Effector memory CD8-positive, alpha-beta T cell (primary cell): Measurements from ENCODE around the gene CLDND2.

Experiments
- ATAC-seq: fragments of 150-1000 bp; cut with Tn5 transposase; replicated peaks from 2 replicates; pipeline ENCODE4 v1.10.0; 2021; ENCODE audit warnings: mild to moderate bottlenecking, moderate library complexity
- DNase-seq, 3 experiments: peaks; one replicate each; pipeline ENCODE4 v3.0.0; 2021
- H3K27ac Mint-ChIP-seq, 2 donors: one replicate each; pipeline ENCODE4 v1.8.0; 2022; ENCODE audit warnings: mild to moderate bottlenecking in 2 of 2, mixed read lengths in 2 of 2, moderate library complexity in 2 of 2
- H3K27me3 Mint-ChIP-seq, 2 donors: one replicate each; pipeline ENCODE4 v1.8.0; 2022; ENCODE audit warnings: mixed read lengths in 2 of 2
- H3K36me3 Mint-ChIP-seq: one replicate; pipeline ENCODE4 v1.8.0; 2022; ENCODE audit warnings: mild to moderate bottlenecking, moderate library complexity, mixed read lengths; ENCODE audit not compliant: insufficient read depth
- H3K4me1 Mint-ChIP-seq, 2 donors: one replicate each; pipeline ENCODE4 v1.8.0; 2022; ENCODE audit warnings: low read depth in 2 of 2, mixed read lengths in 2 of 2
- H3K4me3 Mint-ChIP-seq, 2 donors: one replicate each; pipeline ENCODE4 v1.8.0; 2022; ENCODE audit warnings: mild to moderate bottlenecking in 2 of 2, mixed read lengths in 2 of 2, moderate library complexity in 2 of 2
- H3K9me3 Mint-ChIP-seq, 2 donors: one replicate each; pipeline ENCODE4 v1.8.0; 2022; ENCODE audit warnings: mixed read lengths in 2 of 2

The CLDND2 gene

DNA sequence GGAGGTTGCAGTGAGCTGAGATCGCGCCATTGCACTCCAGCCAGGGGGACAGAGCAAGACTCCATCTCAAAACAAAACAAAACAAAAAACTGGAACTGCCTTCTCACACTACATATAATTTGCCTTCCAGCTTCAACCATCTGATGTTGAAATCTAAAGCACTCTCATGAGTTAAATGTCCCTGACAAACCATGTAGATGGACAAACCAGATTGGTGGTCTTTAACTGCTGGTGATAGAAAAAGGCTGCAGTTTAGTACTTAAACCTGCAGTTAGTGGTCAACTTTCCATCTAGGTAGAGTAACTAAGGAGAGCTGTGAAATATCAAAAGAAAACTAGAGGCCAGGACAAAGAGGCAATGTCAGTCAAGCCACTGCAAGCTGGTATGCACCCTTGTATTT is 27.4 kb upstream of the CLDND2 start:
- no peak for DNase-seq
- no peak overlapping the region for H3K4me3 Mint-ChIP-seq
- no peaks in the 10 kb centered on the region for H3K9me3 Mint-ChIP-seq
- peaks cover 19% of the 10 kb centered on the region for H3K36me3 Mint-ChIP-seq
- H3K4me1 Mint-ChIP-seq: peaks cover 30 to 40% of the 10 kb centered on the region in 2 donors
- no peak for ATAC-seq
- H3K27me3 Mint-ChIP-seq: no peaks in the 10 kb centered on the region
- H3K27ac Mint-ChIP-seq: peak overlapping the region; percentile 89 to 90

DNA sequence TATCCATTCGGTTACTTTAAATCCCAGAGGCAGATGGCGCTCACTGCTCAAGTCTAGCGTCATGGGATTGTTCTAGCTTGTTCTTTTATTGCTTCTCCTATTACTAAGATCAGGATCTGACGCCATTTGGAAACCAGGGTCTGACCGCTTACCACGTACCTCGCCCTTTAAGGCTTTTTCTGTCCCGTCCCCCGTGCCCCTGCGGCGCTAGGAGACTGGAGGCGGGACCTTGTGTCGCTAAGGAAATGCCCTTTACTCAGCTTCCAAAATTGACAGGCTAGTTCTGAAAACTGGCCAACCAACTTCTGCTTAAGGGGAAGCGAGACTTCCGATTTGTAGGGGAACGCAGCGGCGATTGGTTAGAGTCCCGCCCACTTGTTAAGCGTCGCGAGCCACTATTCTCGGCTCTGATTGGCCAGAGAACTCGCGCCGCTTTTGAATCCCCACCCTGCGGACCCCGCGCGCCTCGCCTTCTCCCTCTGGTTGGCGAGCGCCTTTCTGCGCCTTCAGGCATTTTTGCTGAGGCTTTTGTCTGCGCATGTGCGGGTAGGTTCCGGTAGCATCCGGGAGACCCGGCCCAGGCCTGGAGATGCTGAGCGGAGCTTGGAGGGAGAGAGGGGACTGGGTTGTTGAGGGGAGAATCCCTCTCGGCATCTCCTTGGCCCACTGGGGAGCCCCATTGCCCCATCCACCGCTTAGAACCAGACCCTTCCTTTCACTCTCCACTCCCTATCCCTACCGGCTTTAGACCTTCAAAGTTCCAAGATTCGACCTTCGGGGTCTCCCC is 25.4 kb upstream of the CLDND2 start:
- peaks cover 34 to 51% of the 10 kb centered on the region in 2 donors for H3K4me1 Mint-ChIP-seq
- DNase-seq (peak; percentile 83 to 84 (median 84)), ATAC-seq (peak; percentile 81)
- H3K27me3 Mint-ChIP-seq: no peaks in the 10 kb centered on the region
- no peaks in the 10 kb centered on the region for H3K9me3 Mint-ChIP-seq
- peak overlapping the region; percentile 89 to 90 for H3K27ac Mint-ChIP-seq
- H3K36me3 Mint-ChIP-seq: peaks cover 25% of the 10 kb centered on the region
- peak overlapping the region; percentile 84 to 88 for H3K4me3 Mint-ChIP-seq

DNA sequence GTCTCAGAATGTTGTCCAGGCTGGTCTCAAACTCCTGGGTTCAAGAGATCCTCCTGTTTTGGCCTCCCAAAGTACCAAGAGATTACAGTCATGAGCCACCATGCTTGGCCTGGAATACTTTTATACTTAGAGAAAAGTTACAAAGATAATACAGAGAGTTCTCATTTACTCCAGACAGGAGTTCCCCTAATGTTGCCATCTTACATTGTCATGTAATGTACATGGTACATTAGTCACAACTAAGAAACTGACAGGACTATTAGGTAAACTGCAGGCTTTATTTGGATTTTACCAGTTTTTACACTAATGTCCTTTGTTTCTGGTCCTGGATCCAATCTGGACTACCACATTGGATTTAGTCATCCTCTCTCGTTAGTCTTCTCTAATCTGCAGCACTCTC is 23.9 kb upstream of the CLDND2 start:
- DNase-seq: no peak
- no peaks in the 10 kb centered on the region for H3K27me3 Mint-ChIP-seq
- H3K36me3 Mint-ChIP-seq: peaks cover 25% of the 10 kb centered on the region
- H3K9me3 Mint-ChIP-seq: no peaks in the 10 kb centered on the region
- H3K4me3 Mint-ChIP-seq: peak overlapping the region; percentile 54 to 61
- peak overlapping the region in 1 of 2 donors; percentile 58 for H3K27ac Mint-ChIP-seq
- peaks cover 37 to 56% of the 10 kb centered on the region in 2 donors for H3K4me1 Mint-ChIP-seq
- ATAC-seq: no peak

DNA sequence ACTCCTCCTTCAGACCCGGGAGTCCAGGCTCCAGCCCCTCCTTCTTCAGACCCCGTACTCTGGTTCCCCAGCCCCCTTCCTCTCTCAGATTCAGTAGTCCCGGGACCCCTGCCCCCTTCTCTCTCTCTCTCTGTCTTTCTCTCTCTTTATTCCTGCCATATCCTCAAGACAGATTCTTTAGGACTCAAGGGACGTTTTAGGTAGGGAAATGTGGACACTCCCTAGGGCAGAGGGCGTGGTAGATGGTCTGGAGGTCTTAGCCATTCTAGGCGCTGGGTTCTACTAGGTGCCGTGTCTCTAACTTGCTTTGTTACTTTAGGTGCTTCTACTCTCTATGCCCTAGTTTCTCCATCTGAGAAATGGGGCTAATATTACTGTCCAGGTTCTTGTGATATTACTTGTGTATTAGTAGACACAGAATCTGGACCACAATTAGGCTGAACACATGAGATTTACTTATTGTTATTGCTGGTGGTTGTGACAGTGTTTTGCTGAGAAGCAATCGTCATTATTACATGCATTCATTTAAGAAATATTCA is 22.3 kb upstream of the CLDND2 start:
- Mint-ChIP-seq H3K36me3 (peaks cover 28% of the 10 kb centered on the region), H3K4me1 (peaks cover 46 to 66% of the 10 kb centered on the region in 2 donors), H3K9me3 (no peaks in the 10 kb centered on the region), H3K27ac (peak overlapping the region; percentile 80 to 90), H3K4me3 (peak overlapping the region; percentile 57 to 63), H3K27me3 (no peaks in the 10 kb centered on the region)
- DNase-seq: no peak
- ATAC-seq: no peak

DNA sequence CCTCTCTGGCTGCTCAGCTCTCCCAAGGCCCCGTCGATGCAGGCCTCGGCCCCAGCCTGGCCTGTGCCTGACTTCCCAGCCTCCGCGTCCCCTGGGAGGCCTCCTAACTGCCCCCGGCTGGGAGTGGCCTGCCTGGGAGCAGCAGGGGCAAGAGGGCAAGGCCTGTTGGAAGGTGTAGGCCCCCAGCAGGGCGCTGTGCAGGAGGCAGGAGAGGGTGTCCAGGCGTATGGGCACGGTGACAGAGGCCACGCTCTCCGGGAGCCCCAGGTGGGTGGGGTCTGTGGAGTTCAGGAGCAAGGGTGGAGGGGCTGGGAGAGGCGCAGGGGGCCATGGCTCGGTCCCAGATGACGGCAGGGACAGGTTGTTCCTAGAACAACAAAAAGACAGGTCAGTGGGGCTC is 20.3 kb upstream of the CLDND2 start:
- H3K27ac Mint-ChIP-seq: peak overlapping the region; percentile 75 to 97
- no peak for DNase-seq
- H3K36me3 Mint-ChIP-seq: peaks cover 13% of the 10 kb centered on the region
- peak overlapping the region; percentile 86 to 95 for H3K4me3 Mint-ChIP-seq
- H3K4me1 Mint-ChIP-seq: peaks cover 35 to 50% of the 10 kb centered on the region in 2 donors
- H3K27me3 Mint-ChIP-seq: no peaks in the 10 kb centered on the region
- no peaks in the 10 kb centered on the region for H3K9me3 Mint-ChIP-seq
- ATAC-seq: no peak

DNA sequence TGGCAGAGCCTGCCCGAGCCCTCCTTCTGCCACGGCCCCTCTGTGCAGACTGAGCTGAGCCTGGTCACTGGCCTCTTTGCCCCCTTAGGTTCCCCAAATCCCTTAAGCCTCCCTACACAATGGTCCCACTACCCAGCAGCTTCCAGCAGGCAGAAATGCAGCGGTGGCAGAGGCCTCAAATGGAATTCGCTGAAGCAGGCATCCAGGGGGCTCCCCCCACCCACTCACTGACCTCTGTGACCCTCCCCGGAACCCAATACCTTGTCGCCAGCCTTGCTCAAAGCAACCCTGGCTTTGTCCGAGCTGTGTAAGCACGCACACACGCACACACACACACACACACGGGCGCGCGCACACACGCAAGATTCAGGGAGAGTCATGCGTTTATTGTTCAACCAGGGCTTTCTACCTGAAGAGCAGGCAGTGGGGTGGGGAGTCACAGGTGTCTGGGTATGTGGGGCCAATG is 19.2 kb upstream of the CLDND2 start, which contains the start of gene LIM2:
LIM2 (minus strand) TSS at position 51 of the 466 bp plus-strand sequence. CDS start 531 bp downstream, outside the sequence.
- Mint-ChIP-seq H3K27me3 (no peaks in the 10 kb centered on the region), H3K9me3 (no peaks in the 10 kb centered on the region), H3K27ac (peak within 1 kb of the TSS; percentile 91 to 97), H3K4me3 (peak within 1 kb of the TSS; percentile 86 to 95), H3K4me1 (peaks cover 29 to 44% of the 10 kb centered on the region in 2 donors), H3K36me3 (peaks cover 10% of the 10 kb centered on the region)
- ATAC-seq: no peak
- DNase-seq: no peak

DNA sequence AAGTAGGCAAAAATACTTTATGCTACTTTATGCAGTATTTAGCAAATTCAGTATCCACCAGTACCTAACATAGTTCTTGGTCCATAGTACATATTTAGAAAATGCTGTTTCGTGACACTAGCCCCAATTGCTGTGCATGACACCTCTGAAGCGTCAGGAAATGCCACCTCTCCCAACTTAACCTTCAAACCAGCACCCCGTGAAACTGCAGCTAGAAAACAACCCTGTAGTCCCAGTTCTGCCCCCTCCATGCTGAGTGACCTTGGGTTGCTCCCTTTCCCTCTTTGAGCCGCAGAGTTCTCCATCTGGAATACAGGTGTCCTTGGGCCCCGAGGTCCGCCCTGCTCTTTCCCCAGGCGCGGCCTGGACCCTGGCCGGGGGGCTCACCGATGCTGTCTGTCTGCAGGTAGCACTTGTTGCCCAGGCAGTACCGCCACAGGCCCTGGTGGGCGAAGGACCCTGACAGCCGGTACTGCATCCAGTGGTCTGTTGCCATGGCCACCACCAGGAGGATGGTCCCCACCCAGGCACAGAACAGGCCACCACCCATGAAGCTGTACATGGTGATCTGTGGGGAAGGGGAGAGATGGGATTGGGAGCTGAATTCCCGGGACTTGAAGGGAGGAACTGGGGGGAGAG is 18.2 kb upstream of the CLDND2 start:
- peaks cover 28 to 38% of the 10 kb centered on the region in 2 donors for H3K4me1 Mint-ChIP-seq
- peak overlapping the region; percentile 91 to 97 for H3K27ac Mint-ChIP-seq
- ATAC-seq (peak; percentile 97), DNase-seq (no peak)
- H3K36me3 Mint-ChIP-seq: peaks cover 10% of the 10 kb centered on the region
- H3K4me3 Mint-ChIP-seq: peak overlapping the region; percentile 86 to 95
- no peaks in the 10 kb centered on the region for H3K9me3 Mint-ChIP-seq
- no peaks in the 10 kb centered on the region for H3K27me3 Mint-ChIP-seq

DNA sequence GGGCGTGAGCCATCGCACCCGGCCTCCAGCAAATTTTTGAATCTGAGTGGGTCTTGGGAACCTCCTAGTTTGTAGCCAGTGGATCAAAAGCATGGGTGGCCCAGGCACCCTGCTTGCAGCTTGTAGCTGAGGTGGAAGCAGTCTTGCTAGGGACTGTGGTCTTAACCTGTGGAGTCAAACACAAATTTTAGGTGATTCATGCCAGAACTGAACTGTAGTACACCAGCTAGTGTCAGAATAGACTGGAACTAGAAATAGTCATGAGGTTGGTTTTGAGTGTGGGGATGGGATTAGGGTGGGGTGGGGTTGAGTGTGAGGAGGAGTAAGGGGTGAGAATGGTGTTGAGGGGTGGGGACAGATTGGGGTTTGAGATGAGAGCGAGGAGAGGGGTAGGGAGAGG is 13.2 kb upstream of the CLDND2 start:
- Mint-ChIP-seq H3K4me3 (no peak overlapping the region), H3K27ac (peak overlapping the region in 1 of 2 donors; percentile 74), H3K27me3 (no peaks in the 10 kb centered on the region), H3K4me1 (peaks cover 22 to 28% of the 10 kb centered on the region in 2 donors), H3K9me3 (no peaks in the 10 kb centered on the region), H3K36me3 (peaks cover 5% of the 10 kb centered on the region)
- DNase-seq: no peak
- ATAC-seq: no peak

DNA sequence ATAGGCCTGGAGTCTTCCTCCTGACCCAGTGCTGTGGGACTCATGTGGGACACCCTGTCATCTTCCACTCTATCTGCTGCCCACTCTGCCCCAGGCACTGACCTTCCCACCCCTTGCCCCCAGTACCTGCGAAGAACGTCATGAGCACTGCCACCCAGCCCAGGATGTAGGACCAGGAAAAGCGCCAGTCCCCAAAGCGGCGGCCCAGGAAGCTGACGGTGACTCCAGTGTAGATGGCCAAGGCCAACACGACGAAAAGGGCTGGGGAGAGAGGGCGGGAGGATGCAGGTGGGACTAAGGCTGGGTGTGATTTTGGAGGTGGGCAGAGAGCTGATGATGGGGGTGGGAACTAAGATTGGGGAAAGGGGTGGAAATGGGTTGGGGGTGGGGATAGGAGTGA is 11.6 kb upstream of the CLDND2 start:
- peaks cover 11% of the 10 kb centered on the region for H3K36me3 Mint-ChIP-seq
- H3K4me3 Mint-ChIP-seq: peak overlapping the region; percentile 27 to 52
- H3K4me1 Mint-ChIP-seq: peaks cover 33 to 36% of the 10 kb centered on the region in 2 donors
- H3K9me3 Mint-ChIP-seq: no peaks in the 10 kb centered on the region
- peak overlapping the region; percentile 74 to 80 for H3K27ac Mint-ChIP-seq
- DNase-seq: no peak
- ATAC-seq: no peak
- H3K27me3 Mint-ChIP-seq: no peaks in the 10 kb centered on the region

DNA sequence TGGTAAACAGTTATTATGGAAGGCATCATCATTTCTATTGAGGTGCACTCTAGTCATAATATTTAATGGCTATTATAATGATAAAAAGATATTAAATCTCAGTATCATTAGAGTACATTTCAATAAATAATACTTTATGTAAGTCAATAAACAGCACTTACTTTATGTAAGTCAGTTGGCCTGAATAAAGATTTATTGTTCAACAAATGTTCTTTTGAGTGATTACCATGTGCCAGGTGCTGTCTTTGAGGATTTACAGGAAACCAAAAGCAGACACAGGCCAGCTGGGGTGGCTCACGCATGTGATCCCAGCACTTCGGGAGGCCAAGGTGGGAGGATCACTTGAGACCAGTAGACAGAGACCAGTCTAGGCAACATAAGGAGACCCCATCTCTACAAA is 8.6 kb upstream of the CLDND2 start:
- ATAC-seq: no peak
- Mint-ChIP-seq H3K27me3 (no peaks in the 10 kb centered on the region), H3K9me3 (peaks cover 0 to 4% of the 10 kb centered on the region in 2 donors), H3K4me1 (peaks cover 61 to 63% of the 10 kb centered on the region in 2 donors), H3K4me3 (no peak overlapping the region), H3K36me3 (peaks cover 25% of the 10 kb centered on the region), H3K27ac (no peak overlapping the region)
- no peak for DNase-seq

DNA sequence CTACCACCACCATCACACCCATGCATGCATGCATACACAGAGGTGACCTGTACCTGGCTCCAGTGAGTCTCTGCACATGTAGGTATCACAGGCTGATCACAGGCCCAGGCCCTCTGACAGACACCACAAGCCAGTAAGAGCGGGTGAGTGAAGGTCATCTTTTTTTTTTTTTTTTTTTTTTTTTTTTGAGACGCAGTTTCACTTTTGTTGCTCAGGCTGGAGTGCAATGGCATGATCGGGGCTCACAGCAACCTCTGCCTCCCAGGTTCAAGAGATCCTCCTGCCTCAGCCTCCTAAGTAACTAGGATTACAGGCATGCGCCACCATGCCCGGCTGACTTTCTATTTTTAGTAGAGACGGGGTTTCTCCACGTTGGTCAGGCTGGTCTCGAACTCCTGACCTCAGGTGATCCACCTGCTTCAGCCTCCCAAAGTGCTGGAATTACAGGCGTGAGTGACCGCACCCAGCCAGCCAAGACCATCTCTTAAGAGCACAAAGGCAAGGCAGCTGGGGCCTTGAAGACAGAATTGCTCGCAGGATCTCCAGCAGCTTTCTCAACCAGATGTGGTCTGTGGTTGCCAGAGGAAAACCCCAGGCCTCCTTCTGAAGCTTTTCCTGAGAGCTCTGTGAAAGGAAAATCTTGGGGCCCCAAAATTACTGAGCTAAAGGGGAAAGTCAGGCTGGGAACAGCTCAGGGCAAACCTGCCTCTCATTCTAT is 6.9 kb upstream of the CLDND2 start:
- ATAC-seq: no peak
- Mint-ChIP-seq H3K9me3 (peaks cover 0 to 4% of the 10 kb centered on the region in 2 donors), H3K36me3 (peaks cover 32% of the 10 kb centered on the region), H3K4me1 (peaks cover 60 to 69% of the 10 kb centered on the region in 2 donors), H3K27me3 (no peaks in the 10 kb centered on the region), H3K27ac (peak overlapping the region; percentile 78 to 95), H3K4me3 (peak overlapping the region; percentile 53 to 89)
- DNase-seq: no peak

DNA sequence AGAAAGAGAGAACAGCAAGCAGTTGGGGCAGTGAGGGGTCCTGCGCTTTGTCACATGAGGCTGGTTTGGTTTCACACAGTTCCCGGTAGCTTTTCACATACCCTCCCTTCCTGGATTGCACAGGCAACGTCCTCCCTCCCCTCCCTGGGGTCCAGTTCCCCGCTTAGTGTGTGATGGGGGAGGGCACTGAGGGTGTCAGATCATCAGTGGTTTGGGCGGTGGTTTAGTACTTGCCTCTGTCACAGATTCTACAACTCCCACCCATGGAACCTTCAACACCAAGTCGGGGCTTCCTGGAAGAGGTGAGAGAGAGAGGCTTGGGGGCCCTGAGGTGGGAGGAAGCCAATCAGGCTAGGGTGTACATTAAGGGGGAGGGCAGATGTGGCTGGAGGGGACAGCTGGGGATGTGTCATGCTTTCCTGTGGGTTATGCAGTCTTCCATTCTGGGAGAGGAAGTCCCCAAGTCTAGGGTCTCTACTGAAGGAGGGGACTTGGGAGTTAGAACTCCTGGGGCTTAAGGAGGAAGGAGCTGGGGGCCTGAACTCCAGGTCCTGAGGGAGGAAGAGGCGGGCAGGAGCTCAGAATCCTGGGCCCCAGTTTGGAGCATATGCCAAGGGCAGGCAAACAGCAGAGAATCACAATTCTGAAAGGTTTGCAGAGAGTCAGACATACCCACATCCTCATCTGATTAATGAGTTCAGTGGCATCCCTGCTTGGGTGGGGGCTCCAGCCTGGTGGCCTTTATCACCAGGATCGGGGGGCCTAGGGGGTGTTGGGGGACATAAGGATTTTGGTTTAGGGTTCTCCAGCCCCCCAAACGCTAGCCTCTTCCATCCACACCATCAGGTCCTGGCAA is 4.1 kb upstream of the CLDND2 start, which contains the start of gene NKG7:
NKG7 (minus strand) TSS at position 6 of the 856 bp plus-strand sequence. CDS start 119 bp downstream, outside the sequence.
- peaks cover 0 to 4% of the 10 kb centered on the region in 2 donors for H3K9me3 Mint-ChIP-seq
- no peaks in the 10 kb centered on the region for H3K27me3 Mint-ChIP-seq
- DNase-seq: peak; percentile 78 to 82 (median 82)
- H3K27ac Mint-ChIP-seq: peak within 1 kb of the TSS; percentile 78 to 95
- peak; percentile 72 for ATAC-seq
- peaks cover 60 to 78% of the 10 kb centered on the region in 2 donors for H3K4me1 Mint-ChIP-seq
- peaks cover 48% of the 10 kb centered on the region for H3K36me3 Mint-ChIP-seq
- peak within 1 kb of the TSS; percentile 89 to 97 for H3K4me3 Mint-ChIP-seq
